Measurements from ENCODE around the gene SEMA4D. TPM values are rescaled to one million over a fixed set of nuclear protein-coding genes. Genes with fewer than 3 reads are reported as not detected.
A peak's percentile ranks its signal among the peaks of the same experiment; 100 is the strongest.

SEMA4D gene
- total RNA-seq, 1 donor, result 0.72 TPM

DNA sequence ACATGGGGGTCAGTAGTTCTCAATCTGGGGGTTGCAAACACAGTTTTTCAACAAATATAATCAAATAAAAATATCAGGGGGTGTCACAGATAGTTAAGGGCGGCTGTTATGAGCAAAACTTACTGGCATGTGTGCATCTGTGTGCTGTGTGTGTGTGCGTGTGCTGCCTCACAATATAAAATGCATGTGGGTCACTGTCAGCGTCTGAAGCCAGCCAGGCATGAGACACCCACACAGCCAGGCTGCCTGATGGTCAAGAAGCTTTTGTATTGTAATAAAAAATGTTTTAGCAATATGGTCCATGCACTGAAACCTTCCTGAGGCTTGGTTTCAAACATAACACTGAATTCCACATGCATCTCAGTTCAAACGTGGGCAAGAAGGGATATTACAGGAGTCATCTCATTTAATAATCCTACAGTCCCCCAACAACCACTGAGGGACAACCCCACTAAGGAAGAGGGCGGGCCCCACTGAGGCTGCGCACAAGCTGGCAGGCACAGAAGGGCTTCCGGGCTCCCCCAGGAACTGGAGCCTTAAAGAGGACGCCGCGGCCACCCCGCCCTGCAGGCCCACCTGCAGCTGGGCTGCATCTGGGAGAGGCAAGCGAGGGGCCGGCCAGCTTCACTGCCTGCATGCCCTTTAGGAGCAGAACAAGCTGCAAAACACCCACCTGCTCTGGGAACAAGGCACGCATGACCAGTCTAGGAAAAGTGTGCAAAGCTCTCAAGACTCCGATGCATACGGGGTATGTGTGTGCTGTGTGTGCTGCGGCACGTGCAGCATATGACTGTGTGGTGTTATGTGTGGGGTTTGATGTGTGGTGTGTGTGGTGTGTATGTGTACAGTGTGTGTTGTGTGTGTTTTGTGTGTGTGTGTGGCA lies 14.1 kb downstream of the SEMA4D start:
- H3K27ac ChIP-seq (ENCODE audit: low read depth, low read length), result no peak overlapping the region
- H3K4me2 ChIP-seq (ENCODE audit: insufficient read depth, low read length), result no peak overlapping the region
- no peaks in the 10 kb centered on the region for H3K9me3 ChIP-seq (ENCODE audit: low read depth, low read length)
- H3K4me3 ChIP-seq (ENCODE audit: insufficient read depth, low read length), result no peak overlapping the region
- TF ChIP-seq, protein P1, sequence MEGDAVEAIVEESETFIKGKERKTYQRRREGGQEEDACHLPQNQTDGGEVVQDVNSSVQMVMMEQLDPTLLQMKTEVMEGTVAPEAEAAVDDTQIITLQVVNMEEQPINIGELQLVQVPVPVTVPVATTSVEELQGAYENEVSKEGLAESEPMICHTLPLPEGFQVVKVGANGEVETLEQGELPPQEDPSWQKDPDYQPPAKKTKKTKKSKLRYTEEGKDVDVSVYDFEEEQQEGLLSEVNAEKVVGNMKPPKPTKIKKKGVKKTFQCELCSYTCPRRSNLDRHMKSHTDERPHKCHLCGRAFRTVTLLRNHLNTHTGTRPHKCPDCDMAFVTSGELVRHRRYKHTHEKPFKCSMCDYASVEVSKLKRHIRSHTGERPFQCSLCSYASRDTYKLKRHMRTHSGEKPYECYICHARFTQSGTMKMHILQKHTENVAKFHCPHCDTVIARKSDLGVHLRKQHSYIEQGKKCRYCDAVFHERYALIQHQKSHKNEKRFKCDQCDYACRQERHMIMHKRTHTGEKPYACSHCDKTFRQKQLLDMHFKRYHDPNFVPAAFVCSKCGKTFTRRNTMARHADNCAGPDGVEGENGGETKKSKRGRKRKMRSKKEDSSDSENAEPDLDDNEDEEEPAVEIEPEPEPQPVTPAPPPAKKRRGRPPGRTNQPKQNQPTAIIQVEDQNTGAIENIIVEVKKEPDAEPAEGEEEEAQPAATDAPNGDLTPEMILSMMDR (IDR thresholded peaks at IDR 0.05; ENCODE audit: extremely low read depth, low read depth, low read length), result no peak
- no peak overlapping the region for H2AFZ ChIP-seq (ENCODE audit: low read length)
- H3K27me3 ChIP-seq (ENCODE audit: insufficient read depth, low read length), result no peaks in the 10 kb centered on the region
- H3K4me1 ChIP-seq (ENCODE audit: insufficient read depth, low read length), result no peaks in the 10 kb centered on the region
- no peaks in the 10 kb centered on the region for H4K20me1 ChIP-seq (ENCODE audit: insufficient read depth, low read length)
- peak; percentile 63 for DNase-seq (ENCODE audit: insufficient read length, low spot score, missing footprints)
- H3K36me3 ChIP-seq (ENCODE audit: insufficient read depth, low read length), result no peaks in the 10 kb centered on the region
- no peaks in the 10 kb centered on the region for H3K79me2 ChIP-seq (ENCODE audit: insufficient read depth, low read length)

DNA sequence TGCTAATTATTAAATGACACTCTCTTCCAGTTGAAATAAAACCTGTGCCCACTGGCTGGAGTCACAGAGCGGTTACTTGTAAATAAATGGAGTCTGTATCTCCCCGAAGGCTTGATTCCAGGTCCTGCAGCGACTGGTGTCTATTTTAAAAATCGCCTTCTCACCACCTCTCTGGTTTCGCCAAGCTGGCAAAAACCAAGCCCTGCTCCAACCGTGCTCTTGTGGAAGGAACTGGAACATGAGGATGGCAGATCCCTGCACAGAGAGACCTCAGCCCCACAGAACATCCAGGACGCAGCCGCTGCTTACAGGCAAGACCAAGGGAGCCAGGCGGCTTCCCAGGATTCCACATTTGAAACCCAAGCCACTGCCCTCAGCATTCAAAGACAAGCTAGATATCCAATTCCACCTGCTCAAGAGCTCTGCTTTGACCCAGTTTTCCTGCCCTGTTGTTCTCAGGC lies 15.0 kb downstream of the SEMA4D start:
- no peak overlapping the region for H2AFZ ChIP-seq (ENCODE audit: low read length)
- DNase-seq (ENCODE audit: insufficient read length, low spot score, missing footprints), result no peak
- H3K9me3 ChIP-seq (ENCODE audit: low read depth, low read length), result no peaks in the 10 kb centered on the region

DNA sequence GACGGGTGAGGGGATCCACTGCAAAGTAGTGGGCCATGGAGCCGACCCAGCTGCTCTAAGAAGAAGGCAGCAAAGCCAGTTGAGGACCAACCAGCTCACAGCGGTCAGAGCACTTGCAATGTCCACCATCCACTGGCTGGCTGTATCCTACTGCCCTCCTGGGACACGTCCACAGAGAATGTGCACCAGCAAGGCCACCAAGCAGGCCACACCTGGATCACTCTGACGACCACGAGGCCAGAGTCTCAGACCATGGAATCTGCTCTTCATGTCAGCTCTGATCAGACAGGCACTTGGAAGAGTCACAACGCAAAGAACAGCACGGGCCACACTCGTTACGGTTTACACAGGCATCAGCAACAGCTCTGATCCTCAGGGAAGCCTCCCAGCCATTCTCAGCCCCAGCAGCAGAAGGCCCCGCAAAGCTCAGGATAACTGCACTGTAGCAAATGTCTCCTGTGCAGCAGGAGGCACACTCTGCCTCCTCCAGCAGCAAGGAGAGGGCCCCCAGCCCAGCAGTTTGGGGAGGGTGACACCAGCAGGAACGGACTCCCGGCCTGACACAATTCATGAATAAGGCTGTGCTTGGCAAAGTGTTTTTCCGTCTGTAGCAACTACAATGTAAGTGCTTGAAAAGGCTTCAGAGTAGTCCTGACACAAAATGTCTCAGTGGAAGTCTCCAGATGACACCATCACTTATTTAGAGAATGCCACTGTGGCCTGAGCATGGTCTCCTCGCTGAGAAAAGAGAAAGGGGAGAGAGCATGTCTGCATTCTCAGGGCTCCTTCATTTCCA lies 15.7 kb downstream of the SEMA4D start:
- TF ChIP-seq, protein P1 (IDR thresholded peaks at IDR 0.05; ENCODE audit: extremely low read depth, low read depth, low read length), result no peak
- no peak overlapping the region for H3K4me2 ChIP-seq (ENCODE audit: insufficient read depth, low read length)
- no peaks in the 10 kb centered on the region for H3K9me3 ChIP-seq (ENCODE audit: low read depth, low read length)
- no peak overlapping the region for H3K4me3 ChIP-seq (ENCODE audit: insufficient read depth, low read length)
- no peaks in the 10 kb centered on the region for H3K36me3 ChIP-seq (ENCODE audit: insufficient read depth, low read length)
- H2AFZ ChIP-seq (ENCODE audit: low read length), result no peak overlapping the region
- H3K27me3 ChIP-seq (ENCODE audit: insufficient read depth, low read length), result no peaks in the 10 kb centered on the region
- no peak for DNase-seq (ENCODE audit: insufficient read length, low spot score, missing footprints)
- H3K27ac ChIP-seq (ENCODE audit: low read depth, low read length), result no peak overlapping the region
- H3K4me1 ChIP-seq (ENCODE audit: insufficient read depth, low read length), result no peaks in the 10 kb centered on the region
- H3K79me2 ChIP-seq (ENCODE audit: insufficient read depth, low read length), result no peaks in the 10 kb centered on the region
- no peaks in the 10 kb centered on the region for H4K20me1 ChIP-seq (ENCODE audit: insufficient read depth, low read length)

More for the DNA sequence above, 15.0 kb downstream of the SEMA4D start:
- H3K27ac ChIP-seq (ENCODE audit: low read depth, low read length), result no peak overlapping the region
- H3K79me2 ChIP-seq (ENCODE audit: insufficient read depth, low read length), result no peaks in the 10 kb centered on the region
- H3K27me3 ChIP-seq (ENCODE audit: insufficient read depth, low read length), result no peaks in the 10 kb centered on the region
- TF ChIP-seq, protein P1 (IDR thresholded peaks at IDR 0.05; ENCODE audit: extremely low read depth, low read depth, low read length), result no peak
- H3K4me1 ChIP-seq (ENCODE audit: insufficient read depth, low read length), result no peaks in the 10 kb centered on the region
- no peaks in the 10 kb centered on the region for H3K36me3 ChIP-seq (ENCODE audit: insufficient read depth, low read length)
- H3K4me2 ChIP-seq (ENCODE audit: insufficient read depth, low read length), result no peak overlapping the region
- H3K4me3 ChIP-seq (ENCODE audit: insufficient read depth, low read length), result no peak overlapping the region
- H4K20me1 ChIP-seq (ENCODE audit: insufficient read depth, low read length), result no peaks in the 10 kb centered on the region

DNA sequence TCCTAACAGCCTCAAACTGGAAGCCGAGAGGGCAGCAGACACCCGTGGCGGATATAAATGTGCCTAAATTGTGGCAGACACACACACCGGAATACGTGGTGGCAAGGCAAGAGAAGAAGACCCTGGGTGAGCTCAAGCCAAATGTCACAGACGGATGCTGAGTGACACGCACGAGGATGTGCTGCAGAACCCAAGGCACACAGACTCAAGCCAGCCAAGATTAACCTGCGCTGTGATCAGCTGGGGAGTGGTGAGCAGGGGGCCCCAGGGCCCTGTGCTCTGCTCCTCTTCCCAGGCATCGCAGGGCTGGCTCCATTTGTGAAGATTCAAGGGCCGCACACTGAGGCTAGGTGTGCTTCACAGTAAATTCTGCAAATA lies 16.4 kb downstream of the SEMA4D start:
- H2AFZ ChIP-seq (ENCODE audit: low read length), result no peak overlapping the region
- no peaks in the 10 kb centered on the region for H3K36me3 ChIP-seq (ENCODE audit: insufficient read depth, low read length)
- no peaks in the 10 kb centered on the region for H3K27me3 ChIP-seq (ENCODE audit: insufficient read depth, low read length)
- TF ChIP-seq, protein P1 (IDR thresholded peaks at IDR 0.05; ENCODE audit: extremely low read depth, low read depth, low read length), result no peak
- no peaks in the 10 kb centered on the region for H3K9me3 ChIP-seq (ENCODE audit: low read depth, low read length)
- no peak overlapping the region for H3K4me3 ChIP-seq (ENCODE audit: insufficient read depth, low read length)
- H3K4me2 ChIP-seq (ENCODE audit: insufficient read depth, low read length), result no peak overlapping the region
- no peaks in the 10 kb centered on the region for H4K20me1 ChIP-seq (ENCODE audit: insufficient read depth, low read length)
- H3K27ac ChIP-seq (ENCODE audit: low read depth, low read length), result no peak overlapping the region
- no peaks in the 10 kb centered on the region for H3K79me2 ChIP-seq (ENCODE audit: insufficient read depth, low read length)
- DNase-seq (ENCODE audit: insufficient read length, low spot score, missing footprints), result no peak
- H3K4me1 ChIP-seq (ENCODE audit: insufficient read depth, low read length), result no peaks in the 10 kb centered on the region

All from osteoblast (primary cell).